ENCODE results near the gene PRR36.
A peak's percentile ranks its signal among the peaks of the same experiment; 100 is the strongest.

PRR36 gene

GRCh38 chr19:7843521-7843920 is 30.7 kb downstream of the PRR36 start:
- Histone ChIP-seq H3K9ac (ENCODE audit: low read length) (no peak overlapping the region), H3K4ac (ENCODE audit: low read depth, low read length) (no peak overlapping the region)
- no CpG with 5 or more reads among the region's 6 CpGs for WGBS (ENCODE audit: extremely low coverage, insufficient coverage, insufficient read length)

DNA sequence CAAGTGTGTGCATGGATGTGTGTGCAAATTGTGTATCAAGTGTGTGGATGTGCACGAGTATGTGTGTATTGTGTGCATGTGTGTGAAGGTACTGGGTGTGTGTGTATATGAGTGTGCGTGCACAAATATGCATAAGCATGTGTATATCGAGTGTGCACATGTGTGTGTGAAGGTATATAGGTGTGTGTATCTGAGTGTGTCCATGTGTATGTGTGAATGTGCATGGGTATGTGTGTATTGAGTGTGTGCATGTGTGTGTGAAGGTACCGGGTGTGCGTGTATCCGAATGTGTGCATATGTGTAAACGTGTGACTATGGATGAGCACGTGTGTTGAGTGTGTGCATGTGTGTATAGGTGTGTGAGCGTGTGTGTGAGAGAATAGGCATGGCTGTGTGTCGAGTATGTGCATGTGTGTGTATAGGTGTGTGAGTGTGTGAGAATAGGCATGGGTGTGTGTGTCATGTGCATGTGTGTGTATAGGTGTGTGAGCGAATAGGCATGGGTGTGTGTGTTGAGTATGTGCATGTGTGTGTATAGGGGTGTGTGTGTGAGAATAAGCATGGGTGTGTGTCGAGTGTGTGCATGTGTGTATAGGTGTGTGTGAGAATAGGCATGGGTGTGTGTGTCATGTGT is 31.4 kb downstream of the PRR36 start:
- H3K79me2 ChIP-seq (ENCODE audit: control insufficient read depth, insufficient read depth, low read length, poor library complexity), result no peaks in the 10 kb centered on the region
- no peaks in the 10 kb centered on the region for H3K27me3 ChIP-seq (ENCODE audit: insufficient read depth, low read length)
- no peak overlapping the region for H4K12ac ChIP-seq (ENCODE audit: low read depth, low read length)
- H3K4me1 ChIP-seq (ENCODE audit: control insufficient read depth in 1 of 2, insufficient read depth in 2 of 2, low read length in 2 of 2), result no peaks in the 10 kb centered on the region
- H3K9me3 ChIP-seq (ENCODE audit: insufficient read depth, low read depth, low read length), result peaks cover 9% of the 10 kb centered on the region
- H3K18ac ChIP-seq (ENCODE audit: low read length), result no peak overlapping the region
- no peak overlapping the region for H2BK12ac ChIP-seq (ENCODE audit: low read length)
- no peak overlapping the region for H3K4me2 ChIP-seq (ENCODE audit: low read length)
- H3K4ac ChIP-seq (ENCODE audit: low read depth, low read length), result no peak overlapping the region
- WGBS (ENCODE audit: extremely low coverage, insufficient coverage, insufficient read length), result 100% methylated on average over 1 of the region's 12 CpGs
- H3K4me3 ChIP-seq (ENCODE audit: low read depth, low read length), result peak overlapping the region; percentile 30
- H4K91ac ChIP-seq (ENCODE audit: low read depth, low read length), result no peak overlapping the region
- H3K27ac ChIP-seq (ENCODE audit: low read depth, low read length), result no peak overlapping the region
- no peak overlapping the region for H4K8ac ChIP-seq (ENCODE audit: low read depth, low read length)
- H3K23ac ChIP-seq (ENCODE audit: low read length), result peak overlapping the region; percentile 13
- H2AFZ ChIP-seq (ENCODE audit: insufficient read depth, low read length, poor library complexity), result no peak overlapping the region
- no peak overlapping the region for H3K9ac ChIP-seq (ENCODE audit: low read length)
- no peaks in the 10 kb centered on the region for H3K79me1 ChIP-seq (ENCODE audit: low read length)
- no peak overlapping the region for H2BK5ac ChIP-seq (ENCODE audit: low read depth, low read length, poor library complexity)
- no peak for DNase-seq
- no peaks in the 10 kb centered on the region for H3K36me3 ChIP-seq (ENCODE audit: control insufficient read depth in 1 of 2, insufficient read depth in 2 of 2, low read length in 2 of 2)
- no peak overlapping the region for H2AK5ac ChIP-seq (ENCODE audit: low read length)
- H3K14ac ChIP-seq (ENCODE audit: low read length), result no peak overlapping the region
- H2BK120ac ChIP-seq (ENCODE audit: insufficient read depth, low read length, poor library complexity), result no peak overlapping the region

More at GRCh38 chr19:7843521-7843920, 30.7 kb downstream of the PRR36 start:
- H3K18ac ChIP-seq (ENCODE audit: low read length), result no peak overlapping the region
- no peak overlapping the region for H4K91ac ChIP-seq (ENCODE audit: low read depth, low read length)
- peaks cover 9% of the 10 kb centered on the region for H3K9me3 ChIP-seq (ENCODE audit: insufficient read depth, low read depth, low read length)
- no peaks in the 10 kb centered on the region for H3K27me3 ChIP-seq (ENCODE audit: insufficient read depth, low read length)
- H3K79me1 ChIP-seq (ENCODE audit: low read length), result no peaks in the 10 kb centered on the region
- H3K23ac ChIP-seq (ENCODE audit: low read length), result peak overlapping the region; percentile 13
- H2AFZ ChIP-seq (ENCODE audit: insufficient read depth, low read length, poor library complexity), result no peak overlapping the region
- peak overlapping the region; percentile 1 for H3K4me3 ChIP-seq (ENCODE audit: low read depth, low read length)
- H2AK5ac ChIP-seq (ENCODE audit: low read length), result no peak overlapping the region
- no peak overlapping the region for H4K8ac ChIP-seq (ENCODE audit: low read depth, low read length)
- H3K4me1 ChIP-seq (ENCODE audit: control insufficient read depth in 1 of 2, insufficient read depth in 2 of 2, low read length in 2 of 2), result no peaks in the 10 kb centered on the region
- no peak overlapping the region for H3K27ac ChIP-seq (ENCODE audit: low read depth, low read length)
- no peaks in the 10 kb centered on the region for H3K79me2 ChIP-seq (ENCODE audit: control insufficient read depth, insufficient read depth, low read length, poor library complexity)
- no peak for DNase-seq
- no peaks in the 10 kb centered on the region for H3K36me3 ChIP-seq (ENCODE audit: control insufficient read depth in 1 of 2, insufficient read depth in 2 of 2, low read length in 2 of 2)
- no peak overlapping the region for H4K12ac ChIP-seq (ENCODE audit: low read depth, low read length)
- no peak overlapping the region for H2BK5ac ChIP-seq (ENCODE audit: low read depth, low read length, poor library complexity)
- H3K4me2 ChIP-seq (ENCODE audit: low read length), result no peak overlapping the region
- H2BK12ac ChIP-seq (ENCODE audit: low read length), result no peak overlapping the region
- H3K14ac ChIP-seq (ENCODE audit: low read length), result no peak overlapping the region
- H2BK120ac ChIP-seq (ENCODE audit: insufficient read depth, low read length, poor library complexity), result no peak overlapping the region

DNA sequence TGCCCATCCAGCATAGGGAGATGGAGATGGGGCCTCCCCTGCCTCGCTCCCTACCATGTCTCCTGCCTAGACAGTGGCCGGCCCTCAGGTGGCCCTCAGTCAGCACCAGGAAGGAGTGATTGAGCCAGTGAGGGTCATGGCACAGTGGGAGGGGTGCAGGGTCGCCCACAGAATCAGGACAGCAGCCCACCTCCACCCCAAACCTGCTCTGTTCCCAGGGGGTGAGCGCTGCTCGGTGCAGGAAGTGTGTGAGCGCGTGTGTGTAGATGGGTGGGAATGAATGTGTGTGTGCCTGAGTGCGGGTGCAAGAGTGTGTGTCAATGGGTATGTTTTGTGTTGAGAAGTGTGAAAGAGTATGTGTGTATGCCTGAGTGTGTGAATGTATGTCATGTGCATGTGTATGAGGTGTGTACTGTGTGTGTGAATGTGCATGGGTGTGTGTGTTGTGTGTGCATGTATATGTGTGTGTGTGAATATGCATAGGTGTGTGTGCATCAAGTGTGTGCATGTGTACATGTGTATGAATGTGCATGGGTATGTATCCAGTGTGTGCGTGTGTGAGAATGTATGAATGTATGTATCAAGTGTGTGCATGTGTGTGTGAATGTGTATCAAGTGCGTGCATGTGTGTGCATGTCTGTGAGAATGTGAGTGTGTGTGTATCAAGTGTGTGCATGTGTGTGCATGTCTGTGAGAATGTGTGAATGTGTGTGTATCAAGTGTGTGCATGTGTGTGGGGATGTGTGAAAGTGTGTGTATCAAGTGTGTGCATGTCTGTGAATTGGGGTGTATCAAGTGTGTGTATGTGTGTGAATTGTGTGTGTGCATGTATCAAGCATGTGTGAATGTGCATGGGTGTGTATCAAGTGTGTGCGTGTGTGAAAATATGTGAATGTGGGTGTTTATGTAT is 32.2 kb downstream of the PRR36 start:
- no peaks in the 10 kb centered on the region for H3K27me3 ChIP-seq (ENCODE audit: insufficient read depth, low read length)
- no peak overlapping the region for H3K14ac ChIP-seq (ENCODE audit: low read length)
- H4K8ac ChIP-seq (ENCODE audit: low read depth, low read length), result no peak overlapping the region
- peaks cover 9% of the 10 kb centered on the region for H3K9me3 ChIP-seq (ENCODE audit: insufficient read depth, low read depth, low read length)
- H2AFZ ChIP-seq (ENCODE audit: insufficient read depth, low read length, poor library complexity), result no peak overlapping the region
- no peak overlapping the region for H3K4ac ChIP-seq (ENCODE audit: low read depth, low read length)
- no peak overlapping the region for H2BK12ac ChIP-seq (ENCODE audit: low read length)
- peak overlapping the region; percentile 70 for H3K23ac ChIP-seq (ENCODE audit: low read length)
- peak overlapping the region; percentile 30 for H3K4me3 ChIP-seq (ENCODE audit: low read depth, low read length)
- no peaks in the 10 kb centered on the region for H3K4me1 ChIP-seq (ENCODE audit: control insufficient read depth in 1 of 2, insufficient read depth in 2 of 2, low read length in 2 of 2)
- H2AK5ac ChIP-seq (ENCODE audit: low read length), result no peak overlapping the region
- no peaks in the 10 kb centered on the region for H3K79me2 ChIP-seq (ENCODE audit: control insufficient read depth, insufficient read depth, low read length, poor library complexity)
- H3K27ac ChIP-seq (ENCODE audit: low read depth, low read length), result no peak overlapping the region
- H3K36me3 ChIP-seq (ENCODE audit: control insufficient read depth in 1 of 2, insufficient read depth in 2 of 2, low read length in 2 of 2), result no peaks in the 10 kb centered on the region
- no peak overlapping the region for H3K18ac ChIP-seq (ENCODE audit: low read length)
- no peak for DNase-seq
- no peak overlapping the region for H2BK120ac ChIP-seq (ENCODE audit: insufficient read depth, low read length, poor library complexity)
- no peak overlapping the region for H4K12ac ChIP-seq (ENCODE audit: low read depth, low read length)
- no peak overlapping the region for H3K4me2 ChIP-seq (ENCODE audit: low read length)
- H3K9ac ChIP-seq (ENCODE audit: low read length), result no peak overlapping the region
- no peak overlapping the region for H4K91ac ChIP-seq (ENCODE audit: low read depth, low read length)
- H2BK5ac ChIP-seq (ENCODE audit: low read depth, low read length, poor library complexity), result no peak overlapping the region
- 100% methylated on average over 4 of the region's 11 CpGs for WGBS (ENCODE audit: extremely low coverage, insufficient coverage, insufficient read length)
- H3K79me1 ChIP-seq (ENCODE audit: low read length), result no peaks in the 10 kb centered on the region

DNA sequence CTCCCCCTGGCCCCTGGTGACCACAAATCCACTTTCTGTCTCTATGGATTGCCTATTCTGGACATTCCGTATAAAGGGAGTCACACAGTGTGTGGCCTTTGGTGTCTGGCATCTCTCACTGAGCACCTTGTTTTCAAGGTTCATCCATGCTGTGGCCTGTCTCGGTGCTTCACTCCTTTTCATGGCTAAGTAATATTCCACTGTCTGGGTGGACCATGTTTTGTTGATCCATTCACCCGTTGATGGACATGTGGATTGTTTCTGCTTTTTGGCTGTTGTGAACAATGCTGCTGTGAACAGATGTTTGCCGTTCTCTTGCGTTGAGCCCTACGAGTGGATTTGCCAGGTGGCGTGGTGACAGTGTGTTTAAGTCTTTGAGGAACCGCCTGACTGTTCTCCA is 33.6 kb downstream of the PRR36 start:
- Histone ChIP-seq H2AFZ (ENCODE audit: insufficient read depth, low read length, poor library complexity) (no peak overlapping the region), H3K4me3 (ENCODE audit: low read depth, low read length) (no peak overlapping the region), H4K12ac (ENCODE audit: low read depth, low read length) (no peak overlapping the region), H3K79me1 (ENCODE audit: low read length) (no peaks in the 10 kb centered on the region), H3K9me3 (ENCODE audit: insufficient read depth, low read depth, low read length) (peaks cover 9% of the 10 kb centered on the region), H3K79me2 (ENCODE audit: control insufficient read depth, insufficient read depth, low read length, poor library complexity) (no peaks in the 10 kb centered on the region), H3K14ac (ENCODE audit: low read length) (no peak overlapping the region), H3K27ac (ENCODE audit: low read depth, low read length) (no peak overlapping the region), H3K36me3 (ENCODE audit: control insufficient read depth in 1 of 2, insufficient read depth in 2 of 2, low read length in 2 of 2) (no peaks in the 10 kb centered on the region), H4K8ac (ENCODE audit: low read depth, low read length) (no peak overlapping the region), H2AK5ac (ENCODE audit: low read length) (no peak overlapping the region), H2BK12ac (ENCODE audit: low read length) (no peak overlapping the region), H3K4me2 (ENCODE audit: low read length) (no peak overlapping the region), H4K91ac (ENCODE audit: low read depth, low read length) (no peak overlapping the region), H3K23ac (ENCODE audit: low read length) (no peak overlapping the region), H3K27me3 (ENCODE audit: insufficient read depth, low read length) (no peaks in the 10 kb centered on the region), H3K9ac (ENCODE audit: low read length) (no peak overlapping the region), H2BK5ac (ENCODE audit: low read depth, low read length, poor library complexity) (no peak overlapping the region), H3K18ac (ENCODE audit: low read length) (no peak overlapping the region), H3K4me1 (ENCODE audit: control insufficient read depth in 1 of 2, insufficient read depth in 2 of 2, low read length in 2 of 2) (no peaks in the 10 kb centered on the region), H2BK120ac (ENCODE audit: insufficient read depth, low read length, poor library complexity) (no peak overlapping the region), H3K4ac (ENCODE audit: low read depth, low read length) (no peak overlapping the region)
- WGBS (ENCODE audit: extremely low coverage, insufficient coverage, insufficient read length), result no CpG with 5 or more reads among the region's 8 CpGs
- no peak for DNase-seq

All from trophoblast cell (in vitro differentiated cells and primary cell).